Spinal cord (tissue), 10 donors: ENCODE measurements around the gene C3orf38. TPM values are rescaled to one million over a fixed set of nuclear protein-coding genes. Genes with fewer than 3 reads are reported as not detected.
"Not testable (repeated sequence)": the region's sequence is repeated elsewhere in the genome, so short reads cannot be mapped to it uniquely, and the experiment has no call there.

Source experiments
- DNase-seq, 6 donors: peaks; one replicate each; pipeline versions ENCODE4 v3.0.0 to v3.0.0-alpha.2; 2013 to 2015; ENCODE audit warnings: low spot score in 6 of 6, low read depth in 4 of 6
- H3K27ac ChIP-seq: one replicate; pipeline ENCODE4 v1.5.1; 2013; ENCODE audit warnings: low read depth, low read length, control low read depth
- H3K27me3 ChIP-seq: one replicate; pipeline ENCODE4 v1.6.1; 2013; ENCODE audit warnings: low read length; ENCODE audit not compliant: control insufficient read depth, insufficient read depth
- H3K36me3 ChIP-seq: one replicate; pipeline ENCODE4 v1.6.1; 2013; ENCODE audit warnings: low read length; ENCODE audit not compliant: control insufficient read depth, insufficient read depth
- H3K4me1 ChIP-seq: one replicate; pipeline ENCODE4 v1.6.1; 2013; ENCODE audit warnings: low read length; ENCODE audit not compliant: control insufficient read depth, insufficient read depth
- H3K4me3 ChIP-seq: one replicate; pipeline ENCODE4 v1.5.1; 2013; ENCODE audit warnings: low read depth, low read length, control low read depth
- H3K9me3 ChIP-seq: one replicate; pipeline ENCODE4 v1.6.1; 2013; ENCODE audit warnings: low read length; ENCODE audit not compliant: control insufficient read depth, insufficient read depth
- WGBS: methylation state at CpG from one replicate; pipeline ENCODE4 v1.1.5; 2013; ENCODE audit warnings: missing lambda C conversion rate; ENCODE audit not compliant: insufficient coverage; 5-methylcytosine and 5-hydroxymethylcytosine counted together
- polyA plus RNA-seq, 2 donors: library from polyadenylated mRNA; unstranded; fragments of 120-200 nt; gene quantifications; one replicate each; pipeline ENCODE4 v1.2.1, GENCODE V29; 2013; ENCODE audit not compliant: insufficient read length in 2 of 2
- total RNA-seq, 2 donors: library from RNA; depleted of rRNA in 1 of 2; stranded (reverse); fragments of 120-200 nt in 1 of 2; fragments of >200 nt in 1 of 2; gene quantifications; one replicate each; pipeline versions ENCODE4 v1.2.3 to v1.2.4, GENCODE V29; 2013 to 2014
- donor health status: healthy.

Gene C3orf38
- total and polyA plus RNA-seq, 4 donors: 20.5 to 57.2 (median 31.5) TPM

GRCh38 chr3:88182165-88182918 is 32.6 kb downstream of the C3orf38 start:
- not testable (repeated sequence) for H3K4me3 ChIP-seq, H3K9me3 ChIP-seq, H3K27ac ChIP-seq, DNase-seq, H3K27me3 ChIP-seq, H3K36me3 ChIP-seq, H3K4me1 ChIP-seq
- 98% methylated on average over 7 of the region's 9 CpGs for WGBS

DNA sequence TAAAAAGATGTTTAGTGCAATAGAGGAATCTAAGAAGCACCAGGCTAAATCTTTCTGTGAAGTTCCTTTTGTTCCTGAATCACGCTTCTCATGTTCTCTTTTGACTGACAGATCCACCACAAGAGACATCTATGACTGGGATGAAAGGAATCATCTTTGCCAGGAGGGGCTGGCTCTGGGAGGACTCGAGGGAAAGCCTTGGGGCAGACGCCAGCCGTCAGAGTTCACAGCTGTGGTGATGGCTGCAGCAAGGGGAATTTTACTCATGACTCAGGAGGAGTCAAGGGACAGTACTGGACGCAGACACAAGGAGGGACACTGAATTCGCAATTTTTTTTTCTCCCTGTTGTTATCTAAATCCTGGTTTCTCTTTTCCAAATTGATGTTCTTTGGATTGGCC is 38.7 kb downstream of the C3orf38 start:
- no peak overlapping the region for H3K4me3 ChIP-seq
- no peak overlapping the region for H3K27ac ChIP-seq
- no peak for DNase-seq
- H3K36me3 ChIP-seq: no peaks in the 10 kb centered on the region
- WGBS: 76% methylated on average over 4 of the region's 6 CpGs
- H3K4me1 ChIP-seq: no peaks in the 10 kb centered on the region
- no peaks in the 10 kb centered on the region for H3K27me3 ChIP-seq
- H3K9me3 ChIP-seq: no peaks in the 10 kb centered on the region

GRCh38 chr3:88189361-88189810 is 39.6 kb downstream of the C3orf38 start:
- WGBS: 98% methylated on average over 10 of the region's 11 CpGs
- no peaks in the 10 kb centered on the region for H3K9me3 ChIP-seq
- H3K27ac ChIP-seq: no peak overlapping the region
- no peaks in the 10 kb centered on the region for H3K36me3 ChIP-seq
- H3K4me1 ChIP-seq: no peaks in the 10 kb centered on the region
- DNase-seq: no peak
- H3K4me3 ChIP-seq: no peak overlapping the region
- H3K27me3 ChIP-seq: no peaks in the 10 kb centered on the region

- 100% methylated on average over 1 of the region's 4 CpGs for WGBS
- no peaks in the 10 kb centered on the region for H3K9me3 ChIP-seq
- DNase-seq: no peak
- H3K27ac ChIP-seq: no peak overlapping the region
- no peaks in the 10 kb centered on the region for H3K36me3 ChIP-seq
- no peaks in the 10 kb centered on the region for H3K4me1 ChIP-seq
- no peaks in the 10 kb centered on the region for H3K27me3 ChIP-seq
- H3K4me3 ChIP-seq: no peak overlapping the region
Observed at GRCh38 chr3:88191872-88192409, 42.2 kb downstream of the C3orf38 start.

- DNase-seq: no peak
- H3K36me3 ChIP-seq: no peaks in the 10 kb centered on the region
- no peaks in the 10 kb centered on the region for H3K27me3 ChIP-seq
- H3K27ac ChIP-seq: no peak overlapping the region
- H3K4me3 ChIP-seq: no peak overlapping the region
- no peaks in the 10 kb centered on the region for H3K4me1 ChIP-seq
- no CpG with 5 or more reads among the region's 3 CpGs for WGBS
- no peaks in the 10 kb centered on the region for H3K9me3 ChIP-seq
Observed at GRCh38 chr3:88192631-88193030, 42.9 kb downstream of the C3orf38 start.

GRCh38 chr3:88195951-88196434 is 46.2 kb downstream of the C3orf38 start:
- Histone ChIP-seq H3K9me3 (no peaks in the 10 kb centered on the region), H3K4me1 (no peaks in the 10 kb centered on the region), H3K27me3 (no peaks in the 10 kb centered on the region), H3K4me3 (no peak overlapping the region), H3K27ac (no peak overlapping the region), H3K36me3 (no peaks in the 10 kb centered on the region)
- 83% methylated on average over 1 of the region's 2 CpGs for WGBS
- no peak for DNase-seq

DNA sequence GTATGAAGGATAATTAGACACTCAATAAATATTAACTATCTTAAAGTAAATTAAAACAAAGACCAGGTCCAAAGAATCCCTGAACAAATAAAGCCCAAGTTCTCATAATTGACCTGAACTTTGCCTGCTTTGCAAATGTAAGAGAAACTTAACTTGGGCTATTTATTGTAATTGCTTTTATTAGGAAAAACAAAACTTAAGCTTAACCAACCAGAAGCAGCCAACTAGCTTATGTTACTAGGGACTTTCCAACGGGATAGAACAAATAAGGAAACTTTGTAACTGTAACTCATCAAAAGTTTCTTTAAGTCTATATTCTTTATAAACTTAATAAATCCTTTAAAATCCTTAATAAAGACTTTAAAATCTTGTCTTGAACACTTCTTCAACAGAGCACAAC is 48.4 kb downstream of the C3orf38 start:
- WGBS: no CpG with 5 or more reads among the region's 1 CpG

DNA sequence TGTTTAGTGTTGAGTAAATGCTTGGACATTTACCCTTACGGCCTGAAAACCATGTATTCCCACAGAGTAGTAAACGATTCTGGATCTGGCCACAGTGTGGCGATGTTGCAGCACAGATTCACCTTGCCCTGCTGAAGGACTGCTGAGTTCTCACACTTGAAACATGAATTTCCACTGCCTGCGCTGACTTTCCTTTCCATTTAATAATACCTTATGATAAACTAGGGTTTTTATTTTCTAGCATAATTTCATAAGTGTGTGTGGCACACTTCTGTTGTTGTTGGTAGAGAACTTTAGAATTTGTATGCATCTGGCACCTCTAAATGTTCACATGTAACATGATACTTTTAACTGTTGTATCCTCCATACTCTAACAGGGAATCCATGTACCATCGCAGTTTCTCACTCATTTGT is 53.9 kb downstream of the C3orf38 start:
- H3K36me3 ChIP-seq: no peaks in the 10 kb centered on the region
- H3K9me3 ChIP-seq: no peaks in the 10 kb centered on the region
- no peaks in the 10 kb centered on the region for H3K27me3 ChIP-seq
- no peak overlapping the region for H3K4me3 ChIP-seq
- peak; percentile 55 to 93 (median 62) for DNase-seq
- H3K27ac ChIP-seq: no peak overlapping the region
- 0% methylated on average over 3 of the region's 5 CpGs for WGBS
- H3K4me1 ChIP-seq: no peaks in the 10 kb centered on the region

More for the DNA sequence above, 48.4 kb downstream of the C3orf38 start:
- Histone ChIP-seq H3K4me3 (no peak overlapping the region), H3K27ac (no peak overlapping the region), H3K9me3 (no peaks in the 10 kb centered on the region), H3K4me1 (no peaks in the 10 kb centered on the region), H3K27me3 (no peaks in the 10 kb centered on the region), H3K36me3 (no peaks in the 10 kb centered on the region)
- DNase-seq: no peak
